Uterus (tissue), 2 donors: ENCODE measurements around the gene TUBGCP5.

Experiments
- POLR2A ChIP-seq, 2 donors: fragments of 450-650 bp; IDR thresholded peaks; one replicate each; pipeline ENCODE4 v1.6.1; 2016; ENCODE audit warnings: antibody characterized with exemption in 2 of 2, mild to moderate bottlenecking in 1 of 2, moderate library complexity in 1 of 2
- TF ChIP-seq, protein P1 (sequence below), 4 experiments: fragments of 200-600 bp in 2 of 4; fragments of 450-650 bp in 2 of 4; sonication (generic) in 2 of 4; IDR thresholded peaks; one replicate each; pipeline ENCODE4 v1.5.1; 2016 to 2019; ENCODE audit warnings: antibody characterized with exemption in 4 of 4, mild to moderate bottlenecking in 2 of 4, moderate library complexity in 1 of 4

DNA sequence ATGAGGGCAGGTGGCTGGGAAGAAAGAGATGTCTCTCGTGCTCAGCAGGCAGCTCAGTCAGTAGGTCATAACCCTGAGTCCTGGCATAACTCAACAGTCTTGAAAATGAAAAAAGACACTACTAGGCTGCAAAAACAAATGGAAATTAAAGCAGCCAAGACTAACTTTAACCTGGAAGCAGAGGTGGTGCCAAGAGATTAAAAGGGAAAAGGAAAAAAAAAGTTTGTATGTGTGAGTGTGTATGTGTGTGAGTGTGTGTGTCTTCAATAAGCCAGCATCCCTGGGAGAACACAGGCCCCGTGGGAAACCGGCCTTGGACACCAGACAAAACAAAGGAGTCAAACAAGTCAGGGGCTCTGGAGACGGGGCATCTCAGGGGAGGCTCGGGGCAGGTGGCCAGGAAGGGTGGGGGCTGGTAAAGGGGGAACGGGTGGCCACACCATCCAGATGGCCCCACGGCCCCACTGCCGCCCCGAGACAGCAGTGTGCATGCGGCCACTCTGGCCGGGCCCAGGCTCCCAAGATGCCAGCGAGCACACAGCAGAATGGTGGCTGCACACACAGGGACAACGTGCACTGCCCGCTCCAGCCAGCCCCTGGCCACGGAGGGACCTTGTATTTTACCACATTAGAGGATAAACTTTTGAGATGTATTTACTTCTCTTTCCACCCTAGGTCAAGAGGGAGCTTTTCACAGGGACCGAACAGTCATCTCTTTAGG, 83.0 kb downstream of the TUBGCP5 start:
- TF ChIP-seq, protein P1, sequence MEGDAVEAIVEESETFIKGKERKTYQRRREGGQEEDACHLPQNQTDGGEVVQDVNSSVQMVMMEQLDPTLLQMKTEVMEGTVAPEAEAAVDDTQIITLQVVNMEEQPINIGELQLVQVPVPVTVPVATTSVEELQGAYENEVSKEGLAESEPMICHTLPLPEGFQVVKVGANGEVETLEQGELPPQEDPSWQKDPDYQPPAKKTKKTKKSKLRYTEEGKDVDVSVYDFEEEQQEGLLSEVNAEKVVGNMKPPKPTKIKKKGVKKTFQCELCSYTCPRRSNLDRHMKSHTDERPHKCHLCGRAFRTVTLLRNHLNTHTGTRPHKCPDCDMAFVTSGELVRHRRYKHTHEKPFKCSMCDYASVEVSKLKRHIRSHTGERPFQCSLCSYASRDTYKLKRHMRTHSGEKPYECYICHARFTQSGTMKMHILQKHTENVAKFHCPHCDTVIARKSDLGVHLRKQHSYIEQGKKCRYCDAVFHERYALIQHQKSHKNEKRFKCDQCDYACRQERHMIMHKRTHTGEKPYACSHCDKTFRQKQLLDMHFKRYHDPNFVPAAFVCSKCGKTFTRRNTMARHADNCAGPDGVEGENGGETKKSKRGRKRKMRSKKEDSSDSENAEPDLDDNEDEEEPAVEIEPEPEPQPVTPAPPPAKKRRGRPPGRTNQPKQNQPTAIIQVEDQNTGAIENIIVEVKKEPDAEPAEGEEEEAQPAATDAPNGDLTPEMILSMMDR (IDR thresholded peaks at IDR 0.05), result no peak
- no peak for TF ChIP-seq POLR2A (IDR thresholded peaks at IDR 0.05)
